ENCODE measurements around the gene UBAC1.

GRCh38 chr9:135889564-135890189 is 71.5 kb downstream of the UBAC1 start:
- TF ChIP-seq CTCF (IDR thresholded peaks at IDR 0.05; ENCODE audit: low read depth, low read length, missing input control) (no peak), TAF1 (conservative IDR thresholded peaks at IDR 0.05) (no peak), YY1 (IDR thresholded peaks at IDR 0.05) (no peak), FOXA1 (IDR thresholded peaks at IDR 0.05) (no peak), GABPA (IDR thresholded peaks at IDR 0.05 in 1 of 2, conservative IDR thresholded peaks at IDR 0.05 in 1 of 2) (no peak), REST (IDR thresholded peaks at IDR 0.05) (no peak), ZBTB33 (IDR thresholded peaks at IDR 0.05) (no peak), RAD21 (IDR thresholded peaks at IDR 0.05) (no peak)

All from liver (tissue), 3 donors.